Measurements from ENCODE around the gene GALNT7. TPM values are rescaled to one million over a fixed set of nuclear protein-coding genes. Genes with fewer than 3 reads are reported as not detected.

The GALNT7 gene
- total and polyA plus RNA-seq, 2 of the 13 experiments (the other 11 are each of a cell fraction or from before 2014, with no cell fraction given), result 0.08 to 0.13 TPM

DNA sequence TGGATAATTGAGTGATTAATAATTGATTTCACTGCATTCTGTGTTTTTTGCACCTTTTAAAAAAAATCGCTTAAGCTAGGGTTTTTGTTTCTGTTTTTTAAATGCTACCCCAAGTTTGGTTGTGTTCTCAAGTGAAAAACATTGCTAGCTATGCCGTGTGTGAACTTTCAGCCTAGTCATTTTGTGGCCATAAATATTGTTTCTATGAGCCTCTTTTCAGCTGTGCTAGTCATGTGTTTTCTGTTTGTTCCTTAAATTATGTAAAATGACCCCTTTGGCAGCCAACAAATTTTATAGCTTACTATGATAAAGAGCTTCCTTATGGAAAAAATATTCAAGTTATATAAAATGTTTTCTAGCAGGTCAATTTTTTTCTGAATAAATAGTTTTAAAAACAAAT is 59.1 kb downstream of the GALNT7 start (continued):
- no peak for TF ChIP-seq RFXAP (CRISPR knock-in tag; IDR thresholded peaks at IDR 0.05; ENCODE audit: borderline replicate concordance)
- TF ChIP-seq SNRNP70 (IDR thresholded peaks at IDR 0.05; ENCODE audit: low read depth, low read length), result no peak

DNA sequence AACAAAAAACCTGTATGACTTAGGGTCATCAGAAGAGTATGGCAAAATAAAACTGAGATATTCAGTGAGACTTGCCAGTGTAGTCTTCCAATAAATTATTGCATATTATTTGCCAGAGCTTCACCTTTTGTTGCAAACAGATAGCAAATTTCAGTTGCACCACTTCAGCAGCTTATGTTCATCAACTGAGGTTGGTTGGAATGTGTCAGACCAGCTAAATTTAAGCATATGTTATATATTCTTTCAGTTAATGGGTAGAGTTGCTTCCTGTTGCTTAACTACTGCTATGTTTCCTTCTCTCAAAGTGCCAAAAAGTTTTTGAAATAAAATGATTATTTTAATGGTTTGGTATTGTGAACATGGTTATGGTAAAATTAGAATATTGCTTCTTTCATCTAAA is 61.5 kb downstream of the GALNT7 start:
- in situ Hi-C loops (cut with HindIII; ENCODE audit: extremely low pct_ligation_motif_present, low pct_unique_long_range_greater_than_20kb), result no loop called here

More for the DNA sequence above, 61.5 kb downstream of the GALNT7 start:
- POLR2A ChIA-PET, result no interaction called here
- no TSS peak for BruUV-seq (replicated peaks)
- no peak overlapping the region for H3K4me3 ChIP-seq (replicated peaks in 1 of 3; ENCODE audit: insufficient read depth in 1 of 3, low read depth in 2 of 3, low read length in 3 of 3)
- 0 out of 5 replicates have a peak, but pooled peaks cover 0 to 4% of the 10 kb centered on the region in 2 experiments for H3K27me3 ChIP-seq (ENCODE audit: control insufficient read depth in 1 of 2, insufficient read depth in 2 of 2, low read length in 2 of 2)
- intact Hi-C loops (cut with micrococcal nuclease; ENCODE audit: unreplicated experiment), result no loop called here
- ATAC-seq (no peak), FAIRE-seq (no peak), DNase-seq (ENCODE audit: low spot score) (no peak)
- H3K9ac ChIP-seq (ENCODE audit: insufficient read depth, low read depth, low read length), result no peak overlapping the region
- H3K79me2 ChIP-seq (ENCODE audit: insufficient read depth, low read length), result no peaks in the 10 kb centered on the region
- no peaks in the 10 kb centered on the region for H3K36me3 ChIP-seq (replicated peaks in 1 of 2; ENCODE audit: control insufficient read depth in 1 of 2, insufficient read depth in 2 of 2, low read length in 2 of 2)
- no peak overlapping the region for H2AFZ ChIP-seq (ENCODE audit: low read length)
- H3K4me1 ChIP-seq (ENCODE audit: insufficient read depth, low read length), result no peaks in the 10 kb centered on the region
- H3K4me2 ChIP-seq (ENCODE audit: low read depth, low read length), result no peak overlapping the region
- no peak for TF ChIP-seq ZNF850 (CRISPR knock-in tag; conservative IDR thresholded peaks at IDR 0.05)
- no peak for TF ChIP-seq SMARCC2 (IDR thresholded peaks at IDR 0.05)
- no peak for TF ChIP-seq TIGD3 (CRISPR knock-in tag; IDR thresholded peaks at IDR 0.05; ENCODE audit: borderline replicate concordance)
- TF ChIP-seq ZNF30 (CRISPR knock-in tag; IDR thresholded peaks at IDR 0.05), result no peak
- no peak for TF ChIP-seq NR1H2 (CRISPR knock-in tag; IDR thresholded peaks at IDR 0.05; ENCODE audit: borderline replicate concordance, low read depth)
- TF ChIP-seq TBX3 (IDR thresholded peaks at IDR 0.05; ENCODE audit: borderline replicate concordance), result no peak
- TF ChIP-seq SOX5 (CRISPR knock-in tag; IDR thresholded peaks at IDR 0.05; ENCODE audit: borderline replicate concordance), result no peak
- TF ChIP-seq, protein P1, sequence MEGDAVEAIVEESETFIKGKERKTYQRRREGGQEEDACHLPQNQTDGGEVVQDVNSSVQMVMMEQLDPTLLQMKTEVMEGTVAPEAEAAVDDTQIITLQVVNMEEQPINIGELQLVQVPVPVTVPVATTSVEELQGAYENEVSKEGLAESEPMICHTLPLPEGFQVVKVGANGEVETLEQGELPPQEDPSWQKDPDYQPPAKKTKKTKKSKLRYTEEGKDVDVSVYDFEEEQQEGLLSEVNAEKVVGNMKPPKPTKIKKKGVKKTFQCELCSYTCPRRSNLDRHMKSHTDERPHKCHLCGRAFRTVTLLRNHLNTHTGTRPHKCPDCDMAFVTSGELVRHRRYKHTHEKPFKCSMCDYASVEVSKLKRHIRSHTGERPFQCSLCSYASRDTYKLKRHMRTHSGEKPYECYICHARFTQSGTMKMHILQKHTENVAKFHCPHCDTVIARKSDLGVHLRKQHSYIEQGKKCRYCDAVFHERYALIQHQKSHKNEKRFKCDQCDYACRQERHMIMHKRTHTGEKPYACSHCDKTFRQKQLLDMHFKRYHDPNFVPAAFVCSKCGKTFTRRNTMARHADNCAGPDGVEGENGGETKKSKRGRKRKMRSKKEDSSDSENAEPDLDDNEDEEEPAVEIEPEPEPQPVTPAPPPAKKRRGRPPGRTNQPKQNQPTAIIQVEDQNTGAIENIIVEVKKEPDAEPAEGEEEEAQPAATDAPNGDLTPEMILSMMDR (CRISPR knock-in tag; IDR thresholded peaks at IDR 0.05), result no peak
- no peak for TF ChIP-seq ZNF629 (CRISPR knock-in tag; conservative IDR thresholded peaks at IDR 0.05)
- no peaks in the 10 kb centered on the region for H3K9me3 ChIP-seq (ENCODE audit: low read length)
- CTCF ChIA-PET (ENCODE audit: low intra/inter-chr PET ratio, low total read pairs), result no interaction called here
- no peaks in the 10 kb centered on the region for H4K20me1 ChIP-seq (ENCODE audit: insufficient read depth, low read length)
- H3K27ac ChIP-seq (ENCODE audit: extremely low read length, insufficient read depth, low read length), result no peak overlapping the region

All from HepG2 (cell line).